GM18520 (cell line): ENCODE data around the gene SLC10A3.

ENCODE experiments used
- ATAC-seq: cut with Tn5 transposase; IDR thresholded peaks from one replicate; pipeline ENCODE4 v1.9.1; 2021; ENCODE audit not compliant: unreplicated experiment

The SLC10A3 gene

GRCh38 chrX:154441984-154442707 lies 48.3 kb downstream of the SLC10A3 start:
- ATAC-seq: no peak

- no peak for ATAC-seq
These were observed 48.9 kb downstream of the SLC10A3 start for GRCh38 chrX:154441564-154441963.

GRCh38 chrX:154440623-154441357 lies 49.6 kb downstream of the SLC10A3 start:
- no peak for ATAC-seq

- ATAC-seq: no peak
These were observed 50.6 kb downstream of the SLC10A3 start for GRCh38 chrX:154439841-154440240.

DNA sequence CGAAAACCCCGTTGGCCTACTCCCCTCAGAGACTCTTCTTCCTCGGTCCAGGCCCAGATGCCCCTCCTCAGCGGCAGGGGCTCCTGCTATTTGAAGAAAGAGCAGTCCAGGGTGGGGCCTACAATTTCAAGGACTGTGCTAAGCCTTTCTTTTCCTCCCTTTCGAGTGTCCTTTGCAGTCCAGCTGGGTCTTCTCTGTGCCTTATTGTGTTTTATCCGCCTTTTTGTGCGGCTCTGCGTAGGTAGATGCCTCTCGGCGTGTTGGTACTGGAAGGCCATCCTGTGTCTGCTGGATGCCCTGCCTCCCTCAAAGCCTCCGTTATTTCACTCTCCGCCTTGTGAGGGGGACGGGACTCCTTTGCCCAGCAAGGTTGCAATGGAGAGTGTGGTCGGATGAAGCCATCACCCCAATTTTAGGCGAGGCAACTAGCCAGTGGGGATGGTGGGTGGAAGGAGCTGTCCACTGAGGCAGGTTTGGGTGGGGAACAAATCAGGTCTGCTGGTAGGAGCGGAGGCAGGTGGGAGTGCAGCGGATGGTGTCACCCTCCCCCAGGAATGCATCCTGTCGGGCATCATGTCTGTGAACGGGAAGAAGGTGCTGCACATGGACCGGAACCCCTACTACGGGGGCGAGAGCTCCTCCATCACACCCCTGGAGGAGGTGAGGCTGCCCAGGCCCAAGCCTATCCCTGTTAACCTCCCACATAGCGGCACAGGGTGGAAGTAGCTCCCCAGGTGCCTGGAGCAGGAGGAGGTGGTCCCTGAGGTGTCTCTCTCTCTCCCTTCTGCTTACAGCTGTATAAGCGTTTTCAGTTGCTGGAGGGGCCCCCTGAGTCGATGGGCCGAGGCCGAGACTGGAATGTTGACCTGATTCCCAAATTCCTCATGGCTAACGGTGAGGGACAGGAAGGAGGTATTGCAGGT lies 52.2 kb downstream of the SLC10A3 start:
- no peak for ATAC-seq
